H9 (cell line): ENCODE results near the gene RLN3. TPM values are rescaled to one million over a fixed set of nuclear protein-coding genes. Genes with fewer than 3 reads are reported as not detected.

Source experiments
- DNase-seq: peaks from one replicate; pipeline ENCODE4 v3.0.0-alpha.2; 2017
- H2AFZ ChIP-seq: one replicate; pipeline ENCODE4 v1.6.1; 2013; ENCODE audit warnings: mild to moderate bottlenecking, low read length, control low read depth, moderate library complexity
- H2AK5ac ChIP-seq: 2 replicates; pipeline ENCODE4 v1.6.1; 2013; ENCODE audit warnings: low read length, control low read depth, mixed read lengths; ENCODE audit not compliant: insufficient read length
- H2BK120ac ChIP-seq: one replicate; pipeline ENCODE4 v1.6.1; 2013; ENCODE audit warnings: low read depth, mild to moderate bottlenecking, low read length, control low read depth, inconsistent platforms; ENCODE audit not compliant: poor library complexity, severe bottlenecking
- H2BK12ac ChIP-seq: 2 replicates; pipeline ENCODE4 v1.6.1; 2013; ENCODE audit warnings: low read length, control low read depth, mixed read lengths, low read depth; ENCODE audit not compliant: insufficient read length
- H2BK15ac ChIP-seq: 2 replicates; pipeline ENCODE4 v1.6.1; 2013; ENCODE audit warnings: low read depth, low read length, control low read depth
- H2BK20ac ChIP-seq: one replicate; pipeline ENCODE4 v1.6.1; 2013; ENCODE audit warnings: low read depth, mild to moderate bottlenecking, low read length, control low read depth, inconsistent platforms; ENCODE audit not compliant: poor library complexity, severe bottlenecking
- H2BK5ac ChIP-seq: 2 replicates; pipeline ENCODE4 v1.6.1; 2013; ENCODE audit warnings: low read length, control low read depth, mixed read lengths; ENCODE audit not compliant: insufficient read length
- H3K14ac ChIP-seq: 2 replicates; pipeline ENCODE4 v1.6.1; 2013; ENCODE audit warnings: low read length, control low read depth; ENCODE audit not compliant: insufficient read depth
- H3K18ac ChIP-seq: 2 replicates; pipeline ENCODE4 v1.6.1; 2013; ENCODE audit warnings: low read depth, mild to moderate bottlenecking, mixed read lengths, low read length, control low read depth; ENCODE audit not compliant: insufficient read length
- H3K23ac ChIP-seq: 2 replicates; pipeline ENCODE4 v1.6.1; 2013; ENCODE audit warnings: low read length, control low read depth, mixed read lengths, low read depth; ENCODE audit not compliant: insufficient read length
- H3K23me2 ChIP-seq: 2 replicates; pipeline ENCODE4 v1.6.1; 2013; ENCODE audit warnings: low read depth, mild to moderate bottlenecking, mixed read lengths, low read length, control low read depth; ENCODE audit not compliant: insufficient read length, poor library complexity, severe bottlenecking
- H3K27ac ChIP-seq: 2 replicates; pipeline ENCODE4 v1.5.1; 2013; ENCODE audit warnings: low read length, control low read depth, mixed read lengths, low read depth; ENCODE audit not compliant: insufficient read length
- H3K27me3 ChIP-seq: 2 replicates; pipeline ENCODE4 v1.6.1; 2013; ENCODE audit warnings: low read length, control low read depth, inconsistent platforms; ENCODE audit not compliant: insufficient read depth
- H3K4ac ChIP-seq: 2 replicates; pipeline ENCODE4 v1.6.1; 2013; ENCODE audit warnings: low read depth, mild to moderate bottlenecking, control low read depth, inconsistent platforms, low read length, moderate library complexity
- H3K4me1 ChIP-seq: 2 replicates; pipeline ENCODE4 v1.6.1; 2013; ENCODE audit warnings: low read length, control low read depth, inconsistent platforms; ENCODE audit not compliant: insufficient read depth
- H3K4me2 ChIP-seq: 2 replicates; pipeline ENCODE4 v1.6.1; 2013; ENCODE audit warnings: low read length, control low read depth, mixed read lengths; ENCODE audit not compliant: insufficient read length, insufficient read depth
- H3K56ac ChIP-seq: 2 replicates; pipeline ENCODE4 v1.6.1; 2013; ENCODE audit warnings: low read depth, mild to moderate bottlenecking, mixed read lengths, low read length, control low read depth; ENCODE audit not compliant: insufficient read length
- H3K79me1 ChIP-seq: 2 replicates; pipeline ENCODE4 v1.6.1; 2013; ENCODE audit warnings: low read depth, mild to moderate bottlenecking, moderate library complexity, low read length, control low read depth, inconsistent platforms; ENCODE audit not compliant: insufficient read depth, poor library complexity, severe bottlenecking
- H3K79me2 ChIP-seq: 2 replicates; pipeline ENCODE4 v1.6.1; 2013; ENCODE audit warnings: low read length, control low read depth, inconsistent platforms; ENCODE audit not compliant: insufficient read depth
- H3K9ac ChIP-seq: 2 replicates; pipeline ENCODE4 v1.6.1; 2013; ENCODE audit warnings: low read length, control low read depth, mixed read lengths; ENCODE audit not compliant: insufficient read length; ENCODE audit errors: extremely low read depth
- H3K9me3 ChIP-seq: one replicate; pipeline ENCODE4 v1.6.1; 2013; ENCODE audit warnings: low read depth, low read length, inconsistent platforms; ENCODE audit not compliant: control insufficient read depth
- H3T11ph ChIP-seq: one replicate; pipeline ENCODE4 v1.6.1; 2013; ENCODE audit warnings: mild to moderate bottlenecking, low read length, control low read depth, inconsistent platforms
- H4K20me1 ChIP-seq: one replicate; pipeline ENCODE4 v1.6.1; 2013; ENCODE audit not compliant: control insufficient read depth, insufficient read length, insufficient read depth
- H4K5ac ChIP-seq: 2 replicates; pipeline ENCODE4 v1.6.1; 2013; ENCODE audit warnings: low read depth, mild to moderate bottlenecking, mixed read lengths, low read length, control low read depth; ENCODE audit not compliant: insufficient read length
- H4K8ac ChIP-seq: replicated peaks from 2 replicates; pipeline ENCODE4 v1.6.1; 2013; ENCODE audit warnings: low read length, control low read depth, mixed read lengths, low read depth; ENCODE audit not compliant: insufficient read length
- H4K91ac ChIP-seq: 2 replicates; pipeline ENCODE4 v1.6.1; 2013; ENCODE audit warnings: low read depth, mild to moderate bottlenecking, moderate library complexity, mixed read lengths, low read length, control low read depth; ENCODE audit not compliant: insufficient read length
- H3K27ac Mint-ChIP-seq, 3 experiments: 2 replicates in 2 of 3; 3 replicates in 1 of 3; pipeline ENCODE4 v1.8.0; 2020 to 2021; ENCODE audit warnings: mixed read lengths in 3 of 3, mild to moderate bottlenecking in 1 of 3, moderate library complexity in 1 of 3
- H3K27me3 Mint-ChIP-seq: 2 replicates; pipeline ENCODE4 v1.8.0; 2021; ENCODE audit warnings: low read depth, mild to moderate bottlenecking, moderate library complexity, mixed read lengths
- H3K36me3 Mint-ChIP-seq, 3 experiments: 2 replicates in 2 of 3; 3 replicates in 1 of 3; pipeline ENCODE4 v1.8.0; 2020 to 2021; ENCODE audit warnings: low read depth in 3 of 3, mixed read lengths in 3 of 3; ENCODE audit not compliant: insufficient read depth in 1 of 3
- H3K4me1 Mint-ChIP-seq, 2 experiments: 2 replicates each; pipeline ENCODE4 v1.8.0; 2020; ENCODE audit warnings: mixed read lengths in 2 of 2
- H3K4me3 Mint-ChIP-seq, 2 experiments: 2 replicates in 1 of 2; 3 replicates in 1 of 2; pipeline ENCODE4 v1.8.0; 2020 to 2021; ENCODE audit warnings: mild to moderate bottlenecking in 2 of 2, mixed read lengths in 2 of 2, moderate library complexity in 1 of 2
- H3K9me3 Mint-ChIP-seq, 2 experiments: 2 replicates in 1 of 2; 3 replicates in 1 of 2; pipeline ENCODE4 v1.8.0; 2020; ENCODE audit warnings: mild to moderate bottlenecking in 2 of 2, mixed read lengths in 2 of 2, moderate library complexity in 1 of 2
- CTCF ChIP-seq: fragments of 200-600 bp; sonication (generic); conservative IDR thresholded peaks from 3 replicates; pipeline ENCODE4 v1.8.0; 2021; ENCODE audit warnings: antibody characterized with exemption, mild to moderate bottlenecking
- WGBS: extraction: QIAGEN DNeasy Blood & Tissue Kit; methylation state at CpG from one replicate; pipeline ENCODE4 v1.1.7; 2013; ENCODE audit warnings: missing lambda C conversion rate, low lambda C conversion rate, mixed read lengths; ENCODE audit not compliant: insufficient read length; ENCODE audit errors: extremely low coverage; 5-methylcytosine and 5-hydroxymethylcytosine counted together
- total RNA-seq: library from RNA; stranded (reverse); gene quantifications from 2 replicates; pipeline ENCODE4 v1.2.1, GENCODE V29; 2021

Gene RLN3
- total RNA-seq, 1 experiment from 2014 or later, result not detected

GRCh38 chr19:13995878-13996765 is 31.8 kb upstream of the RLN3 start:
- Histone ChIP-seq H2BK5ac (no peak overlapping the region), H2BK20ac (no peak overlapping the region), H2AK5ac (no peak overlapping the region), H3K18ac (no peak overlapping the region), H3K23ac (no peak overlapping the region), H3T11ph (no peak overlapping the region), H2BK12ac (no peak overlapping the region), H3K27me3 (no peaks in the 10 kb centered on the region), H3K23me2 (no peaks in the 10 kb centered on the region), H4K8ac (no peak overlapping the region), H3K79me1 (no peaks in the 10 kb centered on the region), H4K91ac (no peak overlapping the region), H3K4me2 (no peak overlapping the region), H3K9ac (no peak overlapping the region), H2AFZ (no peak overlapping the region), H3K79me2 (no peaks in the 10 kb centered on the region), H4K20me1 (no peaks in the 10 kb centered on the region), H4K5ac (no peak overlapping the region), H3K9me3 (no peaks in the 10 kb centered on the region), H2BK15ac (no peak overlapping the region), H3K4ac (no peak overlapping the region), H3K4me1 (no peaks in the 10 kb centered on the region), H3K27ac (no peak overlapping the region), H2BK120ac (no peak overlapping the region), H3K56ac (no peak overlapping the region), H3K14ac (no peak overlapping the region)
- no peaks in the 10 kb centered on the region for H3K4me1 Mint-ChIP-seq
- H3K36me3 Mint-ChIP-seq, result peaks cover 6 to 39% (median 18%) of the 10 kb centered on the region in 3 experiments; a peak in 5 of 7 replicates
- DNase-seq, result no peak
- WGBS, result no CpG with 5 or more reads among the region's 14 CpGs
- no peak overlapping the region for H3K4me3 Mint-ChIP-seq
- H3K9me3 Mint-ChIP-seq, result peaks cover 5 to 6% of the 10 kb centered on the region in 2 experiments; a peak in 2 of 5 replicates
- no peak for TF ChIP-seq CTCF
- H3K27ac Mint-ChIP-seq, result peak overlapping the region in 1 of 3 experiments; percentile 59; a peak in 1 of 7 replicates
- H3K27me3 Mint-ChIP-seq, result no peaks in the 10 kb centered on the region
